Lower leg skin (tissue), 4 donors: ENCODE results near the gene PLCZ1. TPM values are rescaled to one million over a fixed set of nuclear protein-coding genes. Genes with fewer than 3 reads are reported as not detected.

Experiments
- DNase-seq, 2 donors: peaks; one replicate each; pipeline ENCODE4 v3.0.0-alpha.2; 2019; ENCODE audit warnings: low spot score in 2 of 2
- H3K4me3 ChIP-seq: fragments of 200-600 bp; sonication (generic); 2 replicates; pipeline ENCODE4 v1.5.1; 2017; ENCODE audit warnings: mild to moderate bottlenecking, low read depth; ENCODE audit not compliant: poor library complexity, severe bottlenecking
- CTCF ChIP-seq, 3 donors: fragments of 450-650 bp; IDR thresholded peaks; one replicate each; pipeline ENCODE4 v1.5.1; 2016; ENCODE audit warnings: antibody characterized with exemption in 3 of 3, mild to moderate bottlenecking in 3 of 3, moderate library complexity in 2 of 3
- POLR2A ChIP-seq, 2 donors: fragments of 450-650 bp; IDR thresholded peaks; one replicate each; pipeline ENCODE4 v1.6.1; 2016 to 2017; ENCODE audit warnings: antibody characterized with exemption in 2 of 2, mild to moderate bottlenecking in 1 of 2, moderate library complexity in 1 of 2
- WGBS, 2 donors: methylation state at CpG; one replicate each; pipeline ENCODE4 v1.1.5; 2018; 5-methylcytosine and 5-hydroxymethylcytosine counted together
- intact Hi-C: fragments of 100-400 bp; cut with DNase I; formaldehyde crosslinking; loops from one replicate; pipeline ENCODE4 v1.15.0; 2023; ENCODE audit warnings: low total_unique reads
- total RNA-seq, 4 donors: library from RNA; depleted of rRNA; stranded (reverse); fragments of >200 nt; gene quantifications; one replicate each; pipeline ENCODE4 v1.1.0, GENCODE V29; 2016

The PLCZ1 gene
- total RNA-seq, 4 donors from 2014 or later: not detected

- H3K4me3 ChIP-seq: no peak overlapping the region
- WGBS, 2 donors: 54 to 69% methylated on average over 5 of the region's 5 CpGs
- no peak for TF ChIP-seq POLR2A (IDR thresholded peaks at IDR 0.05)
- no peak for TF ChIP-seq CTCF (IDR thresholded peaks at IDR 0.05)
- intact Hi-C loops: no loop called here
- no peak for DNase-seq
Measured at GRCh38 chr12:18676996-18677588, 60.7 kb downstream of the PLCZ1 start.

GRCh38 chr12:18676141-18676540 is 61.7 kb downstream of the PLCZ1 start:
- no peak for DNase-seq
- intact Hi-C loops: no loop called here
- no peak overlapping the region for H3K4me3 ChIP-seq
- TF ChIP-seq POLR2A (IDR thresholded peaks at IDR 0.05): no peak
- no peak for TF ChIP-seq CTCF (IDR thresholded peaks at IDR 0.05)

- no peak overlapping the region for H3K4me3 ChIP-seq
- intact Hi-C loops: no loop called here
- DNase-seq: no peak
- no peak for TF ChIP-seq POLR2A (IDR thresholded peaks at IDR 0.05)
Measured at GRCh38 chr12:18658829-18659228, 79.0 kb downstream of the PLCZ1 start.

GRCh38 chr12:18658179-18658578 is 79.6 kb downstream of the PLCZ1 start:
- no peak overlapping the region for H3K4me3 ChIP-seq
- intact Hi-C loops: no loop called here
- WGBS, 2 donors: 84 to 87% methylated on average over 2 of the region's 2 CpGs
- no peak for DNase-seq
- TF ChIP-seq POLR2A (IDR thresholded peaks at IDR 0.05): no peak

- DNase-seq: no peak
- 75 to 80% methylated on average over 4 of the region's 4 CpGs for WGBS, 2 donors
- TF ChIP-seq POLR2A (IDR thresholded peaks at IDR 0.05): no peak
- TF ChIP-seq CTCF (IDR thresholded peaks at IDR 0.05): no peak
- no peak overlapping the region for H3K4me3 ChIP-seq
- intact Hi-C loops: no loop called here
Measured at GRCh38 chr12:18655351-18655750, 82.5 kb downstream of the PLCZ1 start.

- TF ChIP-seq CTCF (IDR thresholded peaks at IDR 0.05) (no peak), POLR2A (IDR thresholded peaks at IDR 0.05) (no peak)
- WGBS, 2 donors: 55 to 69% methylated on average over 1 of the region's 1 CpG
- H3K4me3 ChIP-seq: no peak overlapping the region
- no peak for DNase-seq
- intact Hi-C loops: no loop called here
Measured at GRCh38 chr12:18653465-18653864, 84.3 kb downstream of the PLCZ1 start.

- no peak for DNase-seq
- no peak for TF ChIP-seq POLR2A (IDR thresholded peaks at IDR 0.05)
- no peak for TF ChIP-seq CTCF (IDR thresholded peaks at IDR 0.05)
- no peak overlapping the region for H3K4me3 ChIP-seq
- intact Hi-C loops: no loop called here
Measured at GRCh38 chr12:18652596-18652995, 85.2 kb downstream of the PLCZ1 start.
